NOMO-1 treated with DMSO at 0.1 percent for 48 hours (cell line): ENCODE data around the gene PIGN.

Experiments
- DNase-seq: peaks from one replicate; lab custom pipeline; 2025; ENCODE audit not compliant: unreplicated experiment; lab: John Stamatoyannopoulos, UW

Gene PIGN

DNA sequence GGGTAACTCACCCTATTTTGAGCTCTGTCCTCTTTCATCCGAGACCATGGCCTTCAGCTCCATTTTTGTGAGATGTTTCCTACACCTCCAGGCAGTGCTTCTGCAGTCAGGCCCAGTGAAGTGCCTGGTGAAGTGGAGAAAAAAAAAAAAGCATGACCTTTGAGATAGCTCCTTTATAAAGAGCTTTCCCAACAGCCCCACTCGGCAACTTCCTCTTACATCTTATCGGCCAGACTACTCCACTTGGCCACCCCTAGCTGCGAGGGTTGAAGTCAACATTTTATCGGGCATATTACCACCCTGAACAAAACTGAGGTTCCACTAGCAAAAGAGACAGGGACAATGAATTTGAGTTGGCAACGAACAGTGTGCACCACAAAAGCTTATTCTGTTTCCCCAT is 169.2 kb downstream of the PIGN start:
- peak; percentile 6 for DNase-seq

- DNase-seq = no peak
Observed at GRCh38 chr18:62011416-62011815, 175.4 kb downstream of the PIGN start.

DNA sequence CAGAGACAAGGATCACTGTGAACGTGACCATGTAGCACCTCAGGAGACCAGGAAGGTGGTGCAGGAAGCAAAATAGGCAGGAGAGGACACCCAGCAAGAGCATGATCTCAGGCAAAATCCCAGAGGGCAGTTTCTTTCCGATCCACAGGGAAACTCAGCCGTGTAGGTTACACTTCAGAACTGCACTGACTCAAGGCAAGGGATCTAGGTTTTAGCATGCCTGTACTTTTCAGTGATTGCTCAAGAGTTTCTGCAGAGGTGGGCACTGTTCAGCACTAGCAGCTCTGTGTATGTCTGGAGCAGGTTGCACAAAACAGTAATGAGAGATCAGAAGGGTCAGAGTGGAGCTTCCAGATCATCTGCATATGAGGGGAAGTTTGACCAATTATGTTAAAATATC is 177.3 kb downstream of the PIGN start:
- no peak for DNase-seq

DNA sequence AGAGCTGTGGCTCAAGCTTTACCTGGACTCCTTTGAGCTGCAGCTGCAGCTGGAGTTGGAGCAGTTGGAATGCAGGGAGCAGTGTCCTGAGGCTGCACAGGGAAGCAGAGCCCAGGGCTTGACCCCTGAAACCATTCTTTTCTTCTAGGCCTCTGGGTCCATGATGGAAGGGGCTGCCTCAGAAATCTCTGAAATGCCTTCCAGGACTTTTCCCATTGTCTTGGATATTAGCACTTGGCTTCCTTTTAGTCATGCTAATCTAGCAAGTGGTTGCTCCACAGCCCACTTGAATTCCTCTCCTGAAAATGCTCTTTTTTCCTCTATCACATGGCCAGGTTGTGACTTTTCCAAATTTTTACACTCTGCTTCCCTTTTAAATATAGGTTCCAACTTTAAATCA is 185.5 kb downstream of the PIGN start:
- DNase-seq = no peak

DNA sequence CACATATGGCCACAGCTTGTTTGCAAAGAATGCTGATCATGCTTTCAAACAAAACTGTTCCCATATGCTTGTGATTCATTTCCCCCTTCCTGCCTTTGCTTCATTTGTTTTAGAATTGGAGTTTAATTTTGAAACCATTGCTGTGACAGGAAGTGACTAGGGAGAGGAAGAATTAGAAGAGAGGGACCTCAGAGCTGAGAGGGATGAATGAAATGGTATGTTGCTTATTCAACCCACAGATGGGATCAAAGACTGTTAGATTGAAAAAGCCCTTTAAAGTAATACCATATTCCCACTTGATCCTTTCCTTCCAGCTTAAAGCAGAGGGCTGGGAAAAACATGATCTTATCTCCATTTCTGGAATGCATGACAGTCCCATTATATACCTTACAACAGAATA is 187.9 kb downstream of the PIGN start:
- peak; percentile 29 for DNase-seq

DNA sequence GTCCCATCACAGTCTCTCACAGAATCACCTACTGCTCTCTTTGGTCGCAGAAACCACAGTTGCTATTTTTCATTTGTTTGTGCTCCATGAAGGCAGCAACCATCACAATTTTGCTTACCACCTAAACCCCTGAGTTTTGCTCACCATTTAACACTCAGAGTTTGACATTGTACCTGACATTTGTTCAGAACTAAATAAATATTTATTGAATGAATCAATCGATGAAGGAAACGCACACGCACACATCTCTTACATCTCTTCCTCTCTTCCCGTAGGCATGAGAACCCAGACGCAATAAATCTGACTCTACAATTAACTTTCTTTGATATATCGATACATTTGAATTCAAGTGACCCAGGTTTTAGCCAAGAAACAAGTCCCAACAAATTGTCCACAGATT is 188.5 kb downstream of the PIGN start:
- DNase-seq = no peak

GRCh38 chr18:61995618-61996017 is 191.2 kb downstream of the PIGN start:
- no peak for DNase-seq

- DNase-seq = no peak
Observed at GRCh38 chr18:61993831-61994230, 193.0 kb downstream of the PIGN start.

GRCh38 chr18:61992923-61993322 is 193.9 kb downstream of the PIGN start:
- DNase-seq = peak; percentile 79

DNA sequence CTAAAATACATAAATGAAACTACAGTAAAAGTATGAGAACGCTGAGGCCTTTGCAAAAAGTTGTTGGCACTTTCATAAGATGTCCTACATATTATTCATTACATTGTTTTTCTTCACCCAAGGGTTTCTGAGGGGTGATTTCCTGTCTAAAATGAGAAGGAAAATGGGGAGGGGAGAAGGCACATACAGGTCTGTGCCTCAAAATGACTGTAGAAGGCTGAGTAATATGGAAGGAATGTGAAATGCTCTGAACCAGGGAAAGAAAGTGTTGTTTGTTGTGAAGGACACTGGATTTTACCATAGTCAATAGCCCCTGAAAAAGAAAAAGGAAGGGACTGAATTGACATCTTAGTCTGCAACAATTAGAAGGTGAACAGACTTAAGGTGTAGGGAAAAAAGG is 194.6 kb downstream of the PIGN start:
- DNase-seq = no peak

GRCh38 chr18:61991836-61992235 is 195.0 kb downstream of the PIGN start:
- DNase-seq = no peak

DNA sequence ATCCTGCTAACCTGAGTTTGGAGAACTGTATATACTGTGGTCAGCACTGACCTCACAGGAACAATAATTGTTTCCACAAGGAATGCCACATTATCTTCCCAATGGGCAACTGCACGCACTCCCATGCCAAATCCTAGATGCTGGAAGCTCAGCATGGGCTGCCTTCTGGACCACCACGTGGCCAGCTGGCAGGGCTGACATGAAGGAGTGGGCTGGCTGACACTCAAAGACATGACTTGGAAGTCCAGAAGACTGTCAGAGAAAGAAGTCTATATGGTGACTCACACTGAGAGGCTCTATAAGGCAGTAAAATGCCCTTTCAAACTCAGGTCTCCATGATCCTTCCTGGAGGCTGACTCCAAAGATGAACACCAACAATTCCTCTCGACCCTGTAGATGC is 195.7 kb downstream of the PIGN start:
- DNase-seq = no peak
